Neural progenitor cell (in vitro differentiated cells): ENCODE data around the gene PIP4K2C. TPM values are rescaled to one million over a fixed set of nuclear protein-coding genes. Genes with fewer than 3 reads are reported as not detected.

Experiments used
- DNase-seq: peaks from one replicate; pipeline ENCODE4 v3.0.0-alpha.2; 2016; ENCODE audit warnings: low spot score
- H2AFZ ChIP-seq: fragments of 200-600 bp; sonication (generic); replicated peaks from 2 replicates; pipeline ENCODE4 v1.6.1; 2016; ENCODE audit warnings: antibody characterized with exemption
- H3F3A ChIP-seq: fragments of 200-600 bp; sonication (generic); 2 replicates; pipeline ENCODE4 v1.6.1; 2016; ENCODE audit warnings: antibody characterized with exemption, low read depth
- H3K27ac ChIP-seq: fragments of 200-600 bp; sonication (generic); 2 replicates; pipeline ENCODE4 v1.5.1; 2016; ENCODE audit warnings: mild to moderate bottlenecking
- H3K27me3 ChIP-seq: fragments of 200-600 bp; sonication (generic); 2 replicates; pipeline ENCODE4 v1.6.1; 2016; ENCODE audit warnings: mild to moderate bottlenecking, moderate library complexity
- H3K36me3 ChIP-seq: fragments of 200-600 bp; sonication (generic); 2 replicates; pipeline ENCODE4 v1.5.1; 2016
- H3K4me1 ChIP-seq: fragments of 200-600 bp; sonication (generic); 2 replicates; pipeline ENCODE4 v1.6.1; 2016; ENCODE audit warnings: mixed run types
- H3K4me2 ChIP-seq: fragments of 200-600 bp; sonication (generic); 2 replicates; pipeline ENCODE4 v1.6.1; 2016
- H3K4me3 ChIP-seq: fragments of 200-600 bp; sonication (generic); 2 replicates; pipeline ENCODE4 v1.5.1; 2016
- H3K79me2 ChIP-seq: fragments of 200-600 bp; sonication (generic); 2 replicates; pipeline ENCODE4 v1.6.1; 2016; ENCODE audit warnings: low read depth
- H3K9ac ChIP-seq: fragments of 200-600 bp; sonication (generic); 2 replicates; pipeline ENCODE4 v1.6.1; 2016
- H3K9me3 ChIP-seq: fragments of 200-600 bp; sonication (generic); 2 replicates; pipeline ENCODE4 v1.5.1; 2016; ENCODE audit warnings: low read depth
- H4K20me1 ChIP-seq: fragments of 200-600 bp; sonication (generic); 2 replicates; pipeline ENCODE4 v1.6.1; 2016; ENCODE audit warnings: low read depth
- H3K27ac Mint-ChIP-seq: 3 replicates; pipeline ENCODE4 v1.8.0; 2021; ENCODE audit warnings: mixed read lengths
- H3K27me3 Mint-ChIP-seq: 2 replicates; pipeline ENCODE4 v1.8.0; 2022; ENCODE audit warnings: low read depth, mild to moderate bottlenecking, inconsistent platforms, moderate library complexity, mixed read lengths; ENCODE audit not compliant: insufficient read depth
- H3K36me3 Mint-ChIP-seq: 3 replicates; pipeline ENCODE4 v1.8.0; 2021; ENCODE audit warnings: mixed read lengths
- H3K4me1 Mint-ChIP-seq: 3 replicates; pipeline ENCODE4 v1.8.0; 2021; ENCODE audit warnings: mixed read lengths
- H3K4me3 Mint-ChIP-seq: 3 replicates; pipeline ENCODE4 v1.8.0; 2021; ENCODE audit warnings: mild to moderate bottlenecking, moderate library complexity, mixed read lengths
- H3K9me3 Mint-ChIP-seq: 3 replicates; pipeline ENCODE4 v1.8.0; 2020; ENCODE audit warnings: mixed read lengths
- EZH2 ChIP-seq: fragments of 200-600 bp; sonication (generic); IDR thresholded peaks from 2 replicates; pipeline ENCODE4 v1.6.1; 2017; ENCODE audit warnings: antibody characterized with exemption, mild to moderate bottlenecking, moderate library complexity
- EZH2phosphoT487 ChIP-seq: fragments of 200-600 bp; sonication (generic); IDR thresholded peaks from 2 replicates; pipeline ENCODE4 v1.6.1; 2017; ENCODE audit warnings: antibody characterized with exemption
- total RNA-seq: library from RNA; depleted of rRNA; stranded (reverse); fragments of >200 nt; gene quantifications from 2 replicates; pipeline ENCODE4 v1.2.3, GENCODE V29; 2015; ENCODE audit warnings: low replicate concordance
- TF ChIP-seq, protein P1 (sequence below): fragments of 200-600 bp; sonication (generic); IDR thresholded peaks from 2 replicates; pipeline ENCODE4 v1.5.1; 2017; ENCODE audit warnings: antibody characterized with exemption, mild to moderate bottlenecking

PIP4K2C gene
- total RNA-seq, 1 donor from 2014 or later, result 15.5 TPM

DNA sequence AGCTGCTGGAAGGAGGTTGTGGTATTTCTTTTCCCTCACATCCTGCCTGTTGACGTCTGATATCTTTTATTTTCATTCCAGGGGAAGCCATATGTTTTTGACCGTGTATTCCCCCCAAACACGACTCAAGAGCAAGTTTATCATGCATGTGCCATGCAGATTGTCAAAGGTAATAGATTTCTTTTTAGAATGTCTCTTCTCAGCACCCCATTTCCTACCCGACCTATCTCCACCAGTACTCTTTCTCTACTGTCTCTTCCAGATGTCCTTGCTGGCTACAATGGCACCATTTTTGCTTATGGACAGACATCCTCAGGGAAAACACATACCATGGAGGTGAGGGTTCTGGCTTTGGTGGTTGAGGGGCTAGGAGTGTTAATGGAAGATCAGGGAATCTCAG lies 27.6 kb upstream of the PIP4K2C start:
- Histone ChIP-seq H3K4me3 (no peak overlapping the region), H3K79me2 (peaks cover 16% of the 10 kb centered on the region), H3F3A (no peaks in the 10 kb centered on the region), H3K27me3 (no peaks in the 10 kb centered on the region), H3K4me1 (no peaks in the 10 kb centered on the region), H2AFZ (no peak overlapping the region), H3K36me3 (no peaks in the 10 kb centered on the region), H3K9me3 (no peaks in the 10 kb centered on the region), H4K20me1 (no peaks in the 10 kb centered on the region), H3K9ac (no peak overlapping the region), H3K4me2 (no peak overlapping the region), H3K27ac (no peak overlapping the region)
- Mint-ChIP-seq H3K4me3 (no peak overlapping the region), H3K9me3 (no peaks in the 10 kb centered on the region), H3K36me3 (peaks cover 10% of the 10 kb centered on the region), H3K27ac (no peak overlapping the region), H3K4me1 (no peaks in the 10 kb centered on the region), H3K27me3 (peaks cover 7% of the 10 kb centered on the region)
- no peak for DNase-seq
- TF ChIP-seq, protein P1, sequence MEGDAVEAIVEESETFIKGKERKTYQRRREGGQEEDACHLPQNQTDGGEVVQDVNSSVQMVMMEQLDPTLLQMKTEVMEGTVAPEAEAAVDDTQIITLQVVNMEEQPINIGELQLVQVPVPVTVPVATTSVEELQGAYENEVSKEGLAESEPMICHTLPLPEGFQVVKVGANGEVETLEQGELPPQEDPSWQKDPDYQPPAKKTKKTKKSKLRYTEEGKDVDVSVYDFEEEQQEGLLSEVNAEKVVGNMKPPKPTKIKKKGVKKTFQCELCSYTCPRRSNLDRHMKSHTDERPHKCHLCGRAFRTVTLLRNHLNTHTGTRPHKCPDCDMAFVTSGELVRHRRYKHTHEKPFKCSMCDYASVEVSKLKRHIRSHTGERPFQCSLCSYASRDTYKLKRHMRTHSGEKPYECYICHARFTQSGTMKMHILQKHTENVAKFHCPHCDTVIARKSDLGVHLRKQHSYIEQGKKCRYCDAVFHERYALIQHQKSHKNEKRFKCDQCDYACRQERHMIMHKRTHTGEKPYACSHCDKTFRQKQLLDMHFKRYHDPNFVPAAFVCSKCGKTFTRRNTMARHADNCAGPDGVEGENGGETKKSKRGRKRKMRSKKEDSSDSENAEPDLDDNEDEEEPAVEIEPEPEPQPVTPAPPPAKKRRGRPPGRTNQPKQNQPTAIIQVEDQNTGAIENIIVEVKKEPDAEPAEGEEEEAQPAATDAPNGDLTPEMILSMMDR, result no peak
- TF ChIP-seq EZH2 (no peak), EZH2phosphoT487 (no peak)

DNA sequence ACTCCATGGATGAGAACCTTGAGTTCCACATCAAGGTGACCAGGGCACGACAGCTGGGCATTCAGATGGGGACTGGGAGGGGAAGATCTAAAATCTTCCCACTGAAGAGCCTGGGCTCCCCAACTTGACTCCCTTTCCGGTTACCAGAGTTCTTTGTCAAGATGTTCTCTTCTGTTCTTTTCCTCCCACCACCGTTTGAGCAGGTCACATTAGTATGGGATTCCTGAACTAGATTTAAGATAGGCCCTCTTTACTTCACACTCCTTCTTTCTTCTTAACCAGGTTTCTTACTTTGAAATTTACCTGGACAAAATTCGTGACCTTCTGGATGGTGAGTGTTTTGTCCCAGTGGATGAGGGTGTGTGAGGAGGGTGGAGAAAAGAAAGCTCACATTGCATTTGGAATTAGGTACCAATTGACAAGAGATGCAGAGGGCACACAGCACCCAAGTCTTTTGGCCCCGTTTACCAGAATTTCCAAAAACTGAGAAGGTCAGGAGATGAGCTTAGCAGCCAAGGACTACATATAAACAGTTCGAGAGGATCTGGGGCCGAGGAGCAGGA lies 26.7 kb upstream of the PIP4K2C start:
- H3K4me2 ChIP-seq, result no peak overlapping the region
- no peaks in the 10 kb centered on the region for H3K4me1 Mint-ChIP-seq

DNA sequence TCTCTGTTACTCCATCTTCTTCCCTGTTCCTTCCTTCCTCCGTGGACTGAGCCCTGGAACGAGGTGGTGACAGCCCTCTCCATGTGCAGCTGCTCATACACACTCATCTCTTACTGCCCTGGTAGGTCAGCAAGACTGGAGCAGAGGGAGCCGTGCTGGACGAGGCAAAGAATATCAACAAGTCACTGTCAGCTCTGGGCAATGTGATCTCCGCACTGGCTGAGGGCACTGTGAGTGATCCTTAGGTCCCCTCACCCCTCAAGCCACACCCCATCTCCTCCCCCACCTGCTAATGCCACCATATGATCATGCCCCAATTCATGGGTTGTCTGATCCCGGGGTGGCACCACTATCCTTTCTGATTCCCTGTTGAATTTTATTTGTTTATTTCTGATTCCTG lies 22.2 kb upstream of the PIP4K2C start:
- no peak overlapping the region for H2AFZ ChIP-seq
- no peak overlapping the region for H3K4me3 Mint-ChIP-seq
- peaks cover 7% of the 10 kb centered on the region for H3K36me3 Mint-ChIP-seq
- no peaks in the 10 kb centered on the region for H3K9me3 Mint-ChIP-seq
- H3K4me3 ChIP-seq, result no peak overlapping the region
- H3K4me1 Mint-ChIP-seq, result no peaks in the 10 kb centered on the region
- no peaks in the 10 kb centered on the region for H3K4me1 ChIP-seq
- no peak overlapping the region for H3K4me2 ChIP-seq
- no peak overlapping the region for H3K27ac ChIP-seq
- H3K79me2 ChIP-seq, result no peaks in the 10 kb centered on the region
- no peaks in the 10 kb centered on the region for H3K27me3 ChIP-seq
- no peak for TF ChIP-seq EZH2phosphoT487
- TF ChIP-seq, protein P1, result no peak
- TF ChIP-seq EZH2, result no peak
- DNase-seq, result no peak
- H3K9ac ChIP-seq, result no peak overlapping the region
- H3K9me3 ChIP-seq, result no peaks in the 10 kb centered on the region
- no peaks in the 10 kb centered on the region for H3K36me3 ChIP-seq
- H3F3A ChIP-seq, result no peaks in the 10 kb centered on the region
- peaks cover 7% of the 10 kb centered on the region for H3K27me3 Mint-ChIP-seq
- H4K20me1 ChIP-seq, result no peaks in the 10 kb centered on the region
- H3K27ac Mint-ChIP-seq, result no peak overlapping the region

More for the DNA sequence above, 26.7 kb upstream of the PIP4K2C start:
- Histone ChIP-seq H3K4me1 (no peaks in the 10 kb centered on the region), H3K79me2 (peaks cover 12% of the 10 kb centered on the region), H3K9ac (no peak overlapping the region), H3K9me3 (no peaks in the 10 kb centered on the region), H3F3A (no peaks in the 10 kb centered on the region), H2AFZ (no peak overlapping the region), H3K27me3 (no peaks in the 10 kb centered on the region), H3K36me3 (no peaks in the 10 kb centered on the region), H4K20me1 (no peaks in the 10 kb centered on the region), H3K27ac (no peak overlapping the region), H3K4me3 (no peak overlapping the region)
- Mint-ChIP-seq H3K9me3 (no peaks in the 10 kb centered on the region), H3K27me3 (peaks cover 7% of the 10 kb centered on the region), H3K27ac (no peak overlapping the region), H3K4me3 (no peak overlapping the region), H3K36me3 (peaks cover 10% of the 10 kb centered on the region)
- TF ChIP-seq, protein P1, result no peak
- TF ChIP-seq EZH2, result no peak
- TF ChIP-seq EZH2phosphoT487, result no peak
- DNase-seq, result no peak
